ENCODE measurements around the gene SLC16A10. TPM values are rescaled to one million over a fixed set of nuclear protein-coding genes. Genes with fewer than 3 reads are reported as not detected.

The SLC16A10 gene, protein sequence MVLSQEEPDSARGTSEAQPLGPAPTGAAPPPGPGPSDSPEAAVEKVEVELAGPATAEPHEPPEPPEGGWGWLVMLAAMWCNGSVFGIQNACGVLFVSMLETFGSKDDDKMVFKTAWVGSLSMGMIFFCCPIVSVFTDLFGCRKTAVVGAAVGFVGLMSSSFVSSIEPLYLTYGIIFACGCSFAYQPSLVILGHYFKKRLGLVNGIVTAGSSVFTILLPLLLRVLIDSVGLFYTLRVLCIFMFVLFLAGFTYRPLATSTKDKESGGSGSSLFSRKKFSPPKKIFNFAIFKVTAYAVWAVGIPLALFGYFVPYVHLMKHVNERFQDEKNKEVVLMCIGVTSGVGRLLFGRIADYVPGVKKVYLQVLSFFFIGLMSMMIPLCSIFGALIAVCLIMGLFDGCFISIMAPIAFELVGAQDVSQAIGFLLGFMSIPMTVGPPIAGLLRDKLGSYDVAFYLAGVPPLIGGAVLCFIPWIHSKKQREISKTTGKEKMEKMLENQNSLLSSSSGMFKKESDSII
- total RNA-seq, result not detected in 2 replicates

DNA sequence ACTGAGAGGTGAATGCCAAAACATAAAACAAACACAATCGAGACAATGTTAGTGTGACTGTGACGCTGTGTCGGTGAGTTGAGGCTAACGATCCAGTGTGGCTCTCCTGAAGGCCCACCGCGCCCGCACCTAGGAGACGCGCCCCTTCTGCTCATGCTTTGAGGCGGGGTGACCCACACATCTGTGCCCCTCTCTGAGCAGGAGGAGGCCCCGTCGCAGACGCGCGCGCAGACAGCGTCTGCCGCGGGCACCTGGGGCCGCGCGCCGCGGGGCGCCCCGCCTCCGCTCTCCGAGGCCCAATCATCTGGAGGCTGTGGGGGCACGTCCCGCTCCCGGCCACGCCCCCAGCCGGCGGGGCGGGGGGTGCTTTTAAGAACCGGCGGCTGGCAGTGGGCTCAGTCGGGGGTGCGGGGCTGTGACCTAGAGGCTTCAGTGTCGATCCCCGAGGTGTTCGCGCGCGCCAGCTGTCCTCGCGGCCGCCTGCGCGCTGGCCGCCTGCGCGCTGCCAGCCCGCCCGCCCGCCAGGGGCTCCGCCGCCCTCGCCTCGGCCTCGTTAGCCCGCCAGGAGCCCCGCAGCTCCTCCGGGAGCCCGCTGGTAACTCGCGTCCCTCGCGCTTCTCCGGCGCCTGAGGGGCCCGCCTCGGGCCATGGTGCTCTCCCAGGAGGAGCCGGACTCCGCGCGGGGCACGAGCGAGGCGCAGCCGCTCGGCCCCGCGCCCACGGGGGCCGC is at the start of gene SLC16A10:
SLC16A10 (plus strand) TSS at position 398 of the 730 bp plus-strand sequence; CDS start at position 648, 250 bp downstream.

Other genes starting within 250 kb of the SLC16A10 start
- gene AMD1, start 212.7 kb upstream of the SLC16A10 start, total RNA-seq, result 36.5 and 54.4 TPM in 2 replicates
- 40.5 and 46.9 TPM in 2 replicates for gene GTF3C6, start 128.8 kb upstream of the SLC16A10 start, total RNA-seq
- gene RPF2, start 105.5 kb upstream of the SLC16A10 start, total RNA-seq, result 29.4 and 33.5 TPM in 2 replicates

Measured in cardiac atrium fibroblast (primary cell).